ENCODE measurements around the gene KRT13.

- TF ChIP-seq PATZ1 (CRISPR knock-in tag; IDR thresholded peaks at IDR 0.05; ENCODE audit: borderline replicate concordance): no peak
- TF ChIP-seq RARB (CRISPR knock-in tag; IDR thresholded peaks at IDR 0.05): no peak
- TF ChIP-seq ZC3H10 (CRISPR knock-in tag; IDR thresholded peaks at IDR 0.05): no peak
- TF ChIP-seq CREB5 (CRISPR knock-in tag; IDR thresholded peaks at IDR 0.05; ENCODE audit: low read depth): no peak
- TF ChIP-seq ZFP3 (CRISPR knock-in tag; IDR thresholded peaks at IDR 0.05): no peak
- no peak for TF ChIP-seq POU6F1 (CRISPR knock-in tag; IDR thresholded peaks at IDR 0.05; ENCODE audit: borderline replicate concordance, low read depth)
- no peak for TF ChIP-seq ZNF70 (CRISPR knock-in tag; IDR thresholded peaks at IDR 0.05)
- TF ChIP-seq ESRRG (CRISPR knock-in tag; IDR thresholded peaks at IDR 0.05): no peak
- no peak for TF ChIP-seq ISL1 (CRISPR knock-in tag; IDR thresholded peaks at IDR 0.05)
- TF ChIP-seq SNAI2 (CRISPR knock-in tag; IDR thresholded peaks at IDR 0.05): no peak
These were observed 28.3 kb downstream of the KRT13 start for GRCh38 chr17:41476866-41477815.
